Tibial nerve (tissue), 4 donors: ENCODE results near the gene IRF1.

ENCODE experiments used
- CTCF ChIP-seq, 5 experiments: fragments of 200-600 bp in 3 of 5; fragments of 450-650 bp in 2 of 5; sonication (generic) in 3 of 5; IDR thresholded peaks; one replicate each; pipeline ENCODE4 v1.5.1; 2016 to 2019; ENCODE audit warnings: antibody characterized with exemption in 5 of 5, mild to moderate bottlenecking in 3 of 5, moderate library complexity in 2 of 5
- EP300 ChIP-seq, 2 donors: sonication (generic); formaldehyde crosslinking; IDR thresholded peaks; one replicate each; pipeline ENCODE4 v1.6.1; 2017; ENCODE audit warnings: antibody characterized with exemption in 2 of 2, mild to moderate bottlenecking in 1 of 2
- POLR2A ChIP-seq, 2 donors: fragments of 450-650 bp; IDR thresholded peaks; one replicate each; pipeline ENCODE4 v1.6.1; 2017; ENCODE audit warnings: antibody characterized with exemption in 2 of 2, mild to moderate bottlenecking in 2 of 2, moderate library complexity in 2 of 2

- no peak for TF ChIP-seq POLR2A (IDR thresholded peaks at IDR 0.05)
- TF ChIP-seq CTCF (IDR thresholded peaks at IDR 0.05) = no peak
- TF ChIP-seq EP300 (IDR thresholded peaks at IDR 0.05) = no peak
These were observed 43.4 kb downstream of the IRF1 start for GRCh38 chr5:132447196-132447595.
